Body of pancreas (tissue), 4 donors: Measurements from ENCODE around the gene RRAGC. TPM values are rescaled to one million over a fixed set of nuclear protein-coding genes. Genes with fewer than 3 reads are reported as not detected.
A peak's percentile ranks its signal among the peaks of the same experiment; 100 is the strongest.
"Not testable (repeated sequence)": the region's sequence is repeated elsewhere in the genome, so short reads cannot be mapped to it uniquely, and the experiment has no call there.

Source experiments
- ATAC-seq: fragments of 150-250 bp; one replicate; pipeline ENCODE4 v1.9.1; 2016
- DNase-seq, 4 donors: peaks; one replicate each; pipeline ENCODE4 v3.0.0-alpha.2; 2019
- H3K27ac ChIP-seq, 4 donors: fragments of 200-600 bp; sonication (generic); 1 replicate in 3 of 4; 2 replicates in 1 of 4; pipeline versions ENCODE4 v1.5.1 to v1.6.1; 2016 to 2019; ENCODE audit warnings: mild to moderate bottlenecking in 1 of 4, mixed read lengths in 1 of 4, moderate library complexity in 1 of 4
- H3K27me3 ChIP-seq, 2 donors: fragments of 200-600 bp; sonication (generic); one replicate each; pipeline ENCODE4 v1.6.0; 2016; ENCODE audit warnings: mild to moderate bottlenecking in 1 of 2
- H3K36me3 ChIP-seq, 2 donors: fragments of 200-600 bp; sonication (generic); replicated peaks in 1 of 2; 2 replicates each; pipeline ENCODE4 v1.5.1; 2016; ENCODE audit warnings: low read depth in 2 of 2; ENCODE audit not compliant: insufficient read depth in 1 of 2
- H3K4me1 ChIP-seq: fragments of 200-600 bp; sonication (generic); one replicate; pipeline ENCODE4 v1.6.0; 2016
- H3K4me3 ChIP-seq, 2 donors: fragments of 200-600 bp; sonication (generic); 1 replicate in 1 of 2; 2 replicates in 1 of 2; pipeline ENCODE4 v1.5.1; 2016 to 2019
- H3K9me3 ChIP-seq, 3 donors: fragments of 200-600 bp; sonication (generic); 1 replicate in 2 of 3; 2 replicates in 1 of 3; pipeline ENCODE4 v1.5.1; 2016
- CTCF ChIP-seq, 7 experiments: fragments of 450-650 bp in 4 of 7; fragments of 200-600 bp in 3 of 7; sonication (generic) in 3 of 7; IDR thresholded peaks; one replicate each; pipeline ENCODE4 v1.5.1; 2016 to 2019; ENCODE audit warnings: antibody characterized with exemption in 7 of 7
- POLR2A ChIP-seq, 3 donors: fragments of 450-650 bp; IDR thresholded peaks; one replicate each; pipeline ENCODE4 v1.6.1; 2016; ENCODE audit warnings: antibody characterized with exemption in 3 of 3, mild to moderate bottlenecking in 2 of 3
- WGBS, 2 donors: methylation state at CpG; one replicate each; pipeline ENCODE4 v1.1.5; 2017; 5-methylcytosine and 5-hydroxymethylcytosine counted together
- intact Hi-C: fragments of 100-400 bp; cut with DNase I; formaldehyde crosslinking; loops from one replicate; pipeline ENCODE4 v1.15.1; 2023
- total RNA-seq, 2 donors: library from RNA; depleted of rRNA; stranded (reverse); fragments of >200 nt; gene quantifications; one replicate each; pipeline ENCODE4 v1.1.0, GENCODE V29; 2016

RRAGC gene
- total RNA-seq, 2 donors from 2014 or later: 6.9 to 7.0 TPM

GRCh38 chr1:38858833-38859560 is 575 bp downstream of the RRAGC start:
- peak; percentile 26 for ATAC-seq
- Histone ChIP-seq H3K4me3 (peak overlapping the region; percentile 67 to 78), H3K27me3 (no peaks in the 10 kb centered on the region), H3K4me1 (peaks cover 39% of the 10 kb centered on the region), H3K36me3 (peaks cover 0 to 8% of the 10 kb centered on the region in 2 donors), H3K9me3 (no peaks in the 10 kb centered on the region), H3K27ac (peak overlapping the region; percentile 79 to 95 (median 82))
- WGBS, 2 donors: 0 to 1% methylated on average over 7 to 51 of the region's 51 CpGs
- peak; percentile 60 to 75 (median 66) for DNase-seq
- intact Hi-C loops: loop anchor here (10.0 kb wide), 1 partner anchor 136 kb away; the partner anchor contains the start of gene AKIRIN1
- no peak for TF ChIP-seq CTCF (IDR thresholded peaks at IDR 0.05)
- peak in 2 of 3 donors; percentile 59 to 60 for TF ChIP-seq POLR2A (IDR thresholded peaks at IDR 0.05)

- Histone ChIP-seq H3K36me3 (peaks cover 0 to 11% of the 10 kb centered on the region in 2 donors), H3K4me1 (peaks cover 13% of the 10 kb centered on the region), H3K27ac (no peak overlapping the region), H3K9me3 (no peaks in the 10 kb centered on the region), H3K27me3 (no peaks in the 10 kb centered on the region), H3K4me3 (no peak overlapping the region)
- no peak for DNase-seq
- WGBS, 2 donors: 77 to 87% methylated on average over 4 of the region's 4 CpGs
- no peak for ATAC-seq
- intact Hi-C loops: loop anchor here (10.0 kb wide), 1 partner anchor 142 kb away; the partner anchor contains the start of gene AKIRIN1
- no peak for TF ChIP-seq CTCF (IDR thresholded peaks at IDR 0.05)
- no peak for TF ChIP-seq POLR2A (IDR thresholded peaks at IDR 0.05)
Observed at GRCh38 chr1:38852780-38853179, 6.8 kb downstream of the RRAGC start.

- intact Hi-C loops: no loop called here
- H3K27me3 ChIP-seq: no peaks in the 10 kb centered on the region
- TF ChIP-seq CTCF (IDR thresholded peaks at IDR 0.05) (no peak), POLR2A (IDR thresholded peaks at IDR 0.05) (no peak)
- no peak for DNase-seq
- ATAC-seq: no peak
- peaks cover 0 to 16% of the 10 kb centered on the region in 2 donors for H3K36me3 ChIP-seq
- H3K4me3 ChIP-seq: no peak overlapping the region
- no peaks in the 10 kb centered on the region for H3K4me1 ChIP-seq
- no peak overlapping the region for H3K27ac ChIP-seq
- 88 to 94% methylated on average over 1 of the region's 1 CpG for WGBS, 2 donors
- no peaks in the 10 kb centered on the region for H3K9me3 ChIP-seq
Observed at GRCh38 chr1:38848071-38848470, 11.5 kb downstream of the RRAGC start.

GRCh38 chr1:38846210-38846609 is 13.4 kb downstream of the RRAGC start:
- 88 to 95% methylated on average over 3 of the region's 3 CpGs for WGBS, 2 donors
- H3K36me3 ChIP-seq: peaks cover 0 to 16% of the 10 kb centered on the region in 2 donors
- ATAC-seq: no peak
- no peak for DNase-seq
- TF ChIP-seq POLR2A (IDR thresholded peaks at IDR 0.05): no peak
- no peak for TF ChIP-seq CTCF (IDR thresholded peaks at IDR 0.05)
- no peaks in the 10 kb centered on the region for H3K27me3 ChIP-seq
- no peak overlapping the region for H3K4me3 ChIP-seq
- intact Hi-C loops: no loop called here
- H3K27ac ChIP-seq: no peak overlapping the region
- H3K4me1 ChIP-seq: no peaks in the 10 kb centered on the region
- H3K9me3 ChIP-seq: no peaks in the 10 kb centered on the region

DNA sequence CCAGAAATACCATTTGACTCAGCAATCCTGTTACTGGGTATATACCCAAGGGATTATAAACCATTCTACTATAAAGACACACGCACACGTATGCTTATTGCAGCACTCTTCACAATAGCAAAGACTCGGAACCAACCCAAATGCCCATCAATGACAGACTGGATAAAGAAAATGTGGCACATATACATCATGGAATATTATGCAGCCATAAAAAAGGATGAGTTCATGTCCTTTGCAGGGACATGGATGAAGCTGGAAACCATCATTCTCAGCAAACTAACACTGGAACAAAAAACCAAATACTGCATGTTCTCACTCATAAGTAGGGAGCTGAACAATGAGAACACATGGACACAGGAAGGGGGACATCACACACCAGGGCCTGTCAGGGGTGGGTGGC is 14.5 kb downstream of the RRAGC start:
- H3K4me3 ChIP-seq, H3K27me3 ChIP-seq, ATAC-seq, H3K4me1 ChIP-seq, intact Hi-C loops, H3K27ac ChIP-seq, DNase-seq, H3K9me3 ChIP-seq: not testable (repeated sequence)
- WGBS, 2 donors: 98 to 100% methylated on average over 3 of the region's 3 CpGs
- H3K36me3 ChIP-seq: peaks cover 0 to 12% of the 10 kb centered on the region in 2 donors
